HG02678 (cell line): ENCODE results near the gene TBC1D19.

ENCODE experiments used
- ATAC-seq: cut with Tn5 transposase; IDR thresholded peaks from one replicate; pipeline ENCODE4 v1.9.1; 2021; ENCODE audit warnings: mild to moderate bottlenecking, moderate library complexity; ENCODE audit not compliant: unreplicated experiment

TBC1D19 gene

GRCh38 chr4:26779224-26779623 lies 195.3 kb downstream of the TBC1D19 start:
- no peak for ATAC-seq

DNA sequence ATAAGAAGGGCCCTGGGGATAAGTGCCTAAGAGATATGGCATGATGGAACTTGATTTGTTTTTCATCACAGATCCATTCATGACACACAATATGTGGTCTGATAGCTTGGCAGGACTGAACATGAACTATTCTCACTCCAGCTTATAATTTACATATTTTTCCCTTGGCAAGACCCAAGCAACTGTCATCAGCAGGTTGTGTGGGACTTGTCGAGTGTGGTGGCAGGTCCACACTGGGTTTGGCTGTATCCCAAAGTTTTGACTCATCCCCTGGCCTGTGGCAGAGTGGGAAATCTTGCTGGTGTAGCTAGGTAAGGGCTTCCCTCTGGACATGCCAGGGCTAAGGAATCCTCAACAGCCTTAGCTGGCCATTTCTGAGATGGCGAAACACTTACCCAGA lies 195.8 kb downstream of the TBC1D19 start:
- no peak for ATAC-seq

- peak; percentile 61 for ATAC-seq
Measured at GRCh38 chr4:26780539-26780938, 196.7 kb downstream of the TBC1D19 start.

- no peak for ATAC-seq
Measured at GRCh38 chr4:26782168-26782829, 198.4 kb downstream of the TBC1D19 start.

DNA sequence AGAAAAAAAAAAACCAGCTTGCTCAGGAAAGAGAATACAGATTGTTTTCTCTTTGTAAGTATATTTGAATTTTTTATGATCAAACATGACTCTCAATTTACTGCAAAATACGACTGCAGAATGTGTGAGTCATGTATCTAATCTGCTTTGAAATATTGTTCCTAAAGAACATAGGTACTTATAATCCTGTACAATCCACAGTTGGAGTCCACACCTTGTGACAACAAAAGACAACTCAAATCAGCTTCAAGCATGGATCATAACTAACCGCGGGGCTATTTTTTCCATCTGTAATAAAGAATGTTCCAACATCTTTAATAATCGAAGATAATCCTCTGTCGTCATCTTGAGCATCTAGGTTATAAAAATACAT lies 198.9 kb downstream of the TBC1D19 start:
- no peak for ATAC-seq

GRCh38 chr4:26784207-26784865 lies 200.5 kb downstream of the TBC1D19 start:
- no peak for ATAC-seq

GRCh38 chr4:26785312-26785711 lies 201.4 kb downstream of the TBC1D19 start:
- ATAC-seq: no peak

DNA sequence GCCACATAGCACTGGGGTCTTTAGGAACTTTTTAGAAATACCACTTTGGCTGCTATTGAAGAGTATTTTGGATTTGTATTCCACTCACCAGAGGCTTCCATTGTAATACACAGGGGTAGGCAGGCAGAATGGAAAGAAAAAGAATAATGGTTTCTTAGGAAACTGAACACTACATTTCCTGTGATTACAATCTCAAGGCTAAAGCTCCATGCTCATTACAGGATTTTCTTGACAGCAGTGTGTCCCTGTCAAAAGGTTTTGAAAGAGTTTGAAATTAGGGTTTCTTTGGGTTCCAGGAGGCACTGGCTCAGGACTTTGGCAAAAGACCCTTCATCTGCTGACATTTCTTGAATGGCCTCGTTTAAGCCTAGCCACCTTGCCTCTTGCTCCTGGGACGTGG lies 201.9 kb downstream of the TBC1D19 start:
- ATAC-seq: no peak

- ATAC-seq: no peak
Measured at GRCh38 chr4:26786916-26787315, 203.0 kb downstream of the TBC1D19 start.

DNA sequence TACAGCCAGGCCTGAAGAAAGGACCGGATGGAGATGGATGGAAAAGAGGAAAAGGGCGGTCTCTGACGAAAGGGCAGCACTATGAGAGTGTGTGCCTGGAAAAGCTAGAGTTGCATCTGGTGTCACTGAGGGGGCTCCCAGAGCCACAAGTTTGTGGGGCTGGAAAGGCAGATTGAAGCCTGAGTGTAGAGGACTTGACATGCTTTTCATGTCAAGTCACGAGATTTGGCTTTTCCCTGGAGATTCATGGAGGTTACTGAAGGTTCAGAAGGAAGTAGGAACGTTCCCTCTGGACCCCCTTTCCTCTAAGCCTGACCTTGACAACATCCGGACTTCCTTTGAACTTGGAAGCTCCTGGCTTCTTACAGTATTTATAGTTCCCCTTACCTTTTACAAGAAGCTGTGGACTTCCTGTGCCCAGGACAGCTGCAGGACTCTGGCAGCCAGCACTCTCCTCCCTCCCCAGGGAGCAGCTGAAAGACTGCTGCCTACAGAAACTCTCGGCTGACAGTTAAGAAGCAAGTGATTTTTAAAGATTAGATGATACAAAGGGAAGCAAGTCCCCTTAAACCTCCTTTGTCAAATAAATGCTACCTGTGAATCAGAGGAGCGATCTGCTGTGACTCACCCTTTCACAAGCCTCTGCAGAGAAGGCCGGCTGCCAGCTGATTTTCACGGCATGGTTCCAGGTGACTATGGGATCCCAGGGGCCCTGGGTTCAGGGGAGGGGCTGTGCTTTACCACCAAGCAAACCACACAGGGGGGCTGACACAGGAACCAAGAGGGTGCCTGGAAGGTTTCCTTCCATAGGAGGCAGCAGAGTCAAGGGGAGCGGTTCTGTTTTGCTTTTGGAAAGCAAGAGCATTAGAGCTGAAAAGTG lies 203.8 kb downstream of the TBC1D19 start:
- peak; percentile 48 for ATAC-seq

DNA sequence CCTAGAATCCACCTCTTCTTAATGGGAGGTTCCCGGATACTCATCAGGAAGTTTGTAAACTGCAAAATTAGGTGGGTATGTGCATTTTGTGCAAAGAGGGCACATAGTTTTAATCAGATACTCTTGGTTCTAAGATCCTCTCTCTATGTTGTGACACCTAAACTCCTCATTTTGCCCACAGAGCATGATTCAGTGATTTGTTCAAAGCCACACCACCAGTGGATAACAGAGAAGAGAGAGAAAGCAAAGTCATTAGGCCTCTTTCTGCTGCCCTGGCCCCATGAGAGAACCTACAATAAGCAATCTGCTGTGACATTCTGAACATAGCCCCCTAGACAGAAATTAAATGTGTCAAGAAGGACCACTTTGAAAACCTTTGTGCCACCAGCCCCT lies 204.5 kb downstream of the TBC1D19 start:
- peak; percentile 23 for ATAC-seq

- no peak for ATAC-seq
Measured at GRCh38 chr4:26789208-26789607, 205.3 kb downstream of the TBC1D19 start.

- ATAC-seq: no peak
Measured at GRCh38 chr4:26791346-26791745, 207.5 kb downstream of the TBC1D19 start.

DNA sequence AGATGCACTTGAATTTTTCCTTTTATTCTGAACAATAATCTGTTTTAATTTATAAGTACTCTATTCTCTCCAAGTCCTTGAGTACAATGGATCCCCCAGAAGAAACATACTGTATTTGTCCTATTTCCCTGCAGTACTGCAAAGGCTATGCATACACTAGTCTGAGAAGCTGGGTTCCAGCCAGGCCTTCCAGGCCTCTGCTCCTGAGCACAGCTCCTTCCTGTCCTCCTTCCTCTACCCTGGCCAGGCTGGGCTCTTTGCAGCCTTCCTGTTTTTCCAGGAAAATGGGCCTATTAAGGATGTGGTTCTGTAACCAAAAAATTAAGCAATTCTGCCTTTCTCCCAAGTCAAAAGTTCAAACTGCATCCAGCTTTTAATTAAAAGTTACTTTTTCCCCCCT lies 208.8 kb downstream of the TBC1D19 start:
- ATAC-seq: no peak

GRCh38 chr4:26793735-26794134 lies 209.9 kb downstream of the TBC1D19 start:
- ATAC-seq: no peak

- ATAC-seq: no peak
Measured at GRCh38 chr4:26796081-26796480, 212.2 kb downstream of the TBC1D19 start.

DNA sequence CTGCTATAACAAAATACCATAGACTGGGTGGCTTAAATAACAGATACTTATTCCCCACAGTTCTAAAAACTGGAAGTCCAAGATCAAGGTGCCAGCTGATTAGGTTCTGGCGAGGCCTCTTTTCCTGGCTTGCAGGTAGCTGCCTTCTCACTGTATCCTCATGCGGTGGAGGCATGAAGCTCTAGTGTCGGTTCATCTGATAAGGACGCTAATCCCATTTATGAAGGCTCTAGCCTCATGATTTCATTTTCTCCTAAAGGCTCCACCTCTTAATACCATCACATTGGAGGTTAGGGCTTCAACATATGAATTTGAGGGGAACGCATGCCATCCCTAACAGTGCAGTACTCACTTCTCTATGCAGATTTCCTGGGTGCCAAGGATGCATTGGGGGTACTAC lies 218.9 kb downstream of the TBC1D19 start:
- no peak for ATAC-seq

- ATAC-seq: no peak
Measured at GRCh38 chr4:26803211-26803861, 219.5 kb downstream of the TBC1D19 start.

DNA sequence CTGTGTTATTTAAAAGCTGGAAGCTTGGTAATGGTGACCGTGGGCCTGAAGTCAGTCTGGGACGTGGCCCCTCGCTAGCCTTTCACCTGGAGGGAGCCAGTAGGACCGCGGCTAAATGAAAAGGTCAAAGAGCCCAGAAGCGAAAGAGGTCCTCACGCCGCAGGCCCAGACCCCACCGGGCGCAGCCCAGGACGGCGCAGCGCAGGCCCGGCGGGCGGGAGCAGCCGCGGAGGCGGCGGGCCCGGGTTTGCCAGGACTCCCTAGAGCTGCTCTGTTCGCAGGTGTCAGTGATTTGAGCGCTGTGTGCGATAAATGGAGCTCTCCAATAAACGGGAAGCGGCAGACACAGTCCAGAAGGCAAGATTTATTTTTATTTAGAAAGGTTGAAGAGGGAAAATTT lies 220.6 kb downstream of the TBC1D19 start:
- ATAC-seq: no peak

- no peak for ATAC-seq
Measured at GRCh38 chr4:26804925-26805324, 221.0 kb downstream of the TBC1D19 start.
